Colonic mucosa (tissue), 4 donors: Measurements from ENCODE around the gene DNMT1. TPM values are rescaled to one million over a fixed set of nuclear protein-coding genes. Genes with fewer than 3 reads are reported as not detected.

ENCODE experiments used
- DNase-seq: peaks from one replicate; pipeline ENCODE4 v3.0.0-alpha.2; 2020
- H3K27ac ChIP-seq: fragments of 200-600 bp; one replicate; pipeline ENCODE4 v1.8.0; 2021
- H3K27me3 ChIP-seq: fragments of 200-600 bp; one replicate; pipeline ENCODE4 v1.8.0; 2021
- H3K36me3 ChIP-seq: fragments of 200-600 bp; one replicate; pipeline ENCODE4 v1.8.0; 2021
- H3K4me1 ChIP-seq: fragments of 200-600 bp; one replicate; pipeline ENCODE4 v1.8.0; 2021; ENCODE audit warnings: mild to moderate bottlenecking
- H3K4me3 ChIP-seq: fragments of 200-600 bp; one replicate; pipeline ENCODE4 v1.8.0; 2021
- H3K9ac ChIP-seq, 2 donors: one replicate each; pipeline ENCODE4 v1.7.0; 2013; ENCODE audit warnings: control low read depth in 2 of 2, low read depth in 2 of 2, low read length in 2 of 2
- H3K9me3 ChIP-seq: fragments of 200-600 bp; one replicate; pipeline ENCODE4 v1.8.0; 2021
- intact Hi-C: fragments of 100-400 bp; cut with DNase I; formaldehyde crosslinking; loops from one replicate; pipeline ENCODE4 v1.14.1; 2022
- total RNA-seq, 2 donors: library from RNA; stranded (reverse); fragmentation: NEBNext Ultra II Directional in 1 of 2; extraction: Animal tissue kit (Norgen Biotek cat#: 25700) in 1 of 2; gene quantifications; one replicate each; pipeline ENCODE4 v1.2.1, GENCODE V29; 2021
- TF ChIP-seq, protein P1 (sequence below): fragments of 200-600 bp; IDR thresholded peaks from one replicate; pipeline ENCODE4 v1.8.0; 2022; ENCODE audit warnings: antibody characterized with exemption, mild to moderate bottlenecking
- donor health status: healthy.
- donor health status: DM: no; HTN: no; CAD: no.
- donor health status: DM: no; HTN: no; CAD: no.

Gene DNMT1
- total RNA-seq, 2 donors from 2014 or later = 36.3 to 139 TPM

DNA sequence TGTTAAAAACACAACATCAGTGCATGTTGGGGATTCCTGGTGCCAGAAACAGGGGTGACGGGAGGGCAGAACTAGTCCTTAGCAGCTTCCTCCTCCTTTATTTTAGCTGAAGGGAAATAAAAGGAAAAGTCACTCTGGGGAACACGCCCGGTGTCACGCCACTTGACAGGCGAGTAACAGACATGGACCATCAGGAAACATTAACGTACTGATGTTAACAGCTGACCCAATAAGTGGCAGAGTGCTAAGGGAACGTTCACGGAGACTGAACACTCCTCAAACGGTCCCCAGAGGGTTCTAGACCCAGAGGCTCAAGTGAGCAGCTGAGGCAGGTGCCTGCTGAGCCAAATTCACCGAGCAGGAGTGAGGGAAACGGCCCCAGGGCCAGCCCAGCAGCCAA, 61.2 kb downstream of the DNMT1 start:
- no peaks in the 10 kb centered on the region for H3K27me3 ChIP-seq
- H3K4me3 ChIP-seq = no peak overlapping the region
- intact Hi-C loops = no loop called here
- DNase-seq = no peak
- peaks cover 2% of the 10 kb centered on the region for H3K36me3 ChIP-seq
- no peaks in the 10 kb centered on the region for H3K4me1 ChIP-seq
- H3K9me3 ChIP-seq = no peaks in the 10 kb centered on the region
- H3K9ac ChIP-seq = no peak overlapping the region
- no peak overlapping the region for H3K27ac ChIP-seq
- TF ChIP-seq, protein P1, sequence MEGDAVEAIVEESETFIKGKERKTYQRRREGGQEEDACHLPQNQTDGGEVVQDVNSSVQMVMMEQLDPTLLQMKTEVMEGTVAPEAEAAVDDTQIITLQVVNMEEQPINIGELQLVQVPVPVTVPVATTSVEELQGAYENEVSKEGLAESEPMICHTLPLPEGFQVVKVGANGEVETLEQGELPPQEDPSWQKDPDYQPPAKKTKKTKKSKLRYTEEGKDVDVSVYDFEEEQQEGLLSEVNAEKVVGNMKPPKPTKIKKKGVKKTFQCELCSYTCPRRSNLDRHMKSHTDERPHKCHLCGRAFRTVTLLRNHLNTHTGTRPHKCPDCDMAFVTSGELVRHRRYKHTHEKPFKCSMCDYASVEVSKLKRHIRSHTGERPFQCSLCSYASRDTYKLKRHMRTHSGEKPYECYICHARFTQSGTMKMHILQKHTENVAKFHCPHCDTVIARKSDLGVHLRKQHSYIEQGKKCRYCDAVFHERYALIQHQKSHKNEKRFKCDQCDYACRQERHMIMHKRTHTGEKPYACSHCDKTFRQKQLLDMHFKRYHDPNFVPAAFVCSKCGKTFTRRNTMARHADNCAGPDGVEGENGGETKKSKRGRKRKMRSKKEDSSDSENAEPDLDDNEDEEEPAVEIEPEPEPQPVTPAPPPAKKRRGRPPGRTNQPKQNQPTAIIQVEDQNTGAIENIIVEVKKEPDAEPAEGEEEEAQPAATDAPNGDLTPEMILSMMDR = no peak

DNA sequence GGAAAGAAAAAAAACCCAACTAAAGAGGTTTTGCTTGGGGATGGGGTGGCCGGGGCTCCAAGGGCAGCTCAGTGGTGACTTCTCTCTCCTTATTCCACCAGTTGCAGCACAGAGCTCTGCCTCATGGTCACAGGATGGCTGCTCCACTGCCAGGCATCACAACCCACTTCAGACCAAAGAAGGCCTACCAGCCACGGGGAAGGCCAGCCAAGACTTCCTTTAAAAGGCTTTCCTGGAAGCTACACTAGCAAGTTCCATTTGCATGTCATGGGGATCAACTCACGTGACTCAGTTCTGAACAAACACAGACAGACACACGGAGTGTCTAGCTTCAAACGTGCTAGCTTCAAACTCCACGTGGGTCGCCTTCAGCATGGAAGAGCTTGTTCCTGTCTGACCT, 61.8 kb downstream of the DNMT1 start:
- DNase-seq = no peak
- no peak overlapping the region for H3K27ac ChIP-seq
- TF ChIP-seq, protein P1 = no peak
- H3K36me3 ChIP-seq = peaks cover 2% of the 10 kb centered on the region
- no peaks in the 10 kb centered on the region for H3K27me3 ChIP-seq
- H3K9ac ChIP-seq = no peak overlapping the region
- intact Hi-C loops = no loop called here
- H3K9me3 ChIP-seq = no peaks in the 10 kb centered on the region
- H3K4me3 ChIP-seq = no peak overlapping the region
- H3K4me1 ChIP-seq = no peaks in the 10 kb centered on the region

DNA sequence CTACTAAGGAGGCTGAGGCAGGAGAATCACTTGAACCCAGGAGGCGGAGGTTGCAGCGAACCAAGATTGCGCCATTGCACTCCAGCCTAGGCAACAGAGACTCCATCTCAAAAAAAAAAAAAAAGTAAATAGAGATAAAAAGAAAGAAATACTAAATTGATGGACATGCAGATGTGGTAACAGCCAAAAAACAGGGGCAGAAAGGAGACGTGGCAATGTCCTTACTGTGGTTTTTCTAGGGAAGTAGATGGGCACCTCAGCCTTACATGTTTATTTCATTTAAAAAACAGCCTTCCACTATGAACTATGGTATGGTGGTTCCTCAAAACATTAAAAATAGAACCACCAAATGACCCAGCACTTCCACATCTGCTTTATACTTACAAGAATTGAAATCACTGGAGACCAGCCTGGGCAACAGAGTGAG, 68.5 kb downstream of the DNMT1 start:
- H3K4me1 ChIP-seq = no peaks in the 10 kb centered on the region
- no peaks in the 10 kb centered on the region for H3K36me3 ChIP-seq
- H3K27ac ChIP-seq = no peak overlapping the region
- DNase-seq = no peak
- H3K4me3 ChIP-seq = no peak overlapping the region
- intact Hi-C loops = no loop called here
- H3K27me3 ChIP-seq = no peaks in the 10 kb centered on the region
- no peaks in the 10 kb centered on the region for H3K9me3 ChIP-seq
- H3K9ac ChIP-seq = no peak overlapping the region
- TF ChIP-seq, protein P1 = no peak

DNA sequence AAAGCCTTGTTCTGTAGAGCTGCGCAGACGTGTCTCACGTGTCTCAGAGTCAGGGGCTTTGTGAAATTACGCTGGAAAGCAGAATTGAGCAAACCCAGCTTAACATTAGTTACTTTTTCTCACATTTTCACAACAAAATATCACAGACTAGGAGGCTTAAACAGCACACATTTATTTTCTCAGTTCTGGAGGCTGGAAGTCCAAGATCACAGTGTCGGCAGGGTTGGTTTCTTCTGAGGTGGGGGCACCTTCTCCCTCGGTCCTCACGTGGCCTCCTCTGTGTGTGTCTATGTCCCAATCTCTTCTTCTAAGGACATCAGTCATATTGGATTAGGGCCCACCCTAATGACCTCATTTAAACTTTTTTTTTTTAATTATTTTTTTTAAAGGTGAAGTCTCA, 70.3 kb downstream of the DNMT1 start:
- Histone ChIP-seq H3K36me3 (no peaks in the 10 kb centered on the region), H3K4me3 (no peak overlapping the region), H3K4me1 (no peaks in the 10 kb centered on the region), H3K27me3 (no peaks in the 10 kb centered on the region), H3K27ac (no peak overlapping the region), H3K9me3 (no peaks in the 10 kb centered on the region), H3K9ac (no peak overlapping the region)
- no peak for DNase-seq
- TF ChIP-seq, protein P1 = no peak
- intact Hi-C loops = no loop called here

DNA sequence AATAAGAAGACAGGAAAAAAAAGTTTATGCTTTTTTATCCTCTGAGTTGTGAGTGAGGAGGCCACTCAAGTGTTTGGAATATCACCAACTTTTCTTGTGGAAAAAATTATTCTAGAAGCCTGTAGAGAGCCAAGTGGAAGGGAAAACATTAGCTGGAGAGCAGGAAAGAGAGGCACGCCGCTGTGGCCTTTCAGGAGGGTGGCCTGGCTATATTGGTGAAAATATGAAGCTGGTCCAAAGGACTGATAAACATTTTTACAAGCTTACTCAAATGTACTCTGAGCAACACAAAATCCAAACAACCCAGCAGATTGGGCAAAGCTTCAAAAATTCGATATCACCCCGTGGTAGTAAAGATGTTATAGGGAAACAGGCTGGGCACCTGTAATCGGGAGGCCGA, 72.7 kb downstream of the DNMT1 start:
- H3K9ac ChIP-seq = no peak overlapping the region
- intact Hi-C loops = no loop called here
- no peaks in the 10 kb centered on the region for H3K27me3 ChIP-seq
- H3K4me3 ChIP-seq = no peak overlapping the region
- TF ChIP-seq, protein P1 = no peak
- H3K4me1 ChIP-seq = no peaks in the 10 kb centered on the region
- H3K36me3 ChIP-seq = peaks cover 6% of the 10 kb centered on the region
- H3K9me3 ChIP-seq = no peaks in the 10 kb centered on the region
- DNase-seq = no peak
- H3K27ac ChIP-seq = no peak overlapping the region
